Activated CD8-positive, alpha-beta T cell treated with anti-CD3 and anti-CD28 coated beads for 36 hours (primary cell): ENCODE results near the gene ACAD8. TPM values are rescaled to one million over a fixed set of nuclear protein-coding genes. Genes with fewer than 3 reads are reported as not detected.

ENCODE experiments used
- ATAC-seq: fragments of 200-7000 bp; cut with Tn5 transposase; one replicate; pipeline ENCODE4 v1.10.0; 2021; ENCODE audit warnings: mild to moderate bottlenecking, moderate library complexity
- CTCF ChIA-PET: fragments of 350-600 bp; sonication (Branson Sonifier 250); formaldehyde crosslinking; loops from one replicate; lab custom pipeline; 2021; ENCODE audit warnings: antibody characterized with exemption; lab: Charles Lee
- POLR2A ChIA-PET: fragments of 350-600 bp; sonication (Branson Sonifier 250); formaldehyde crosslinking; loops from one replicate; lab custom pipeline; 2021; ENCODE audit warnings: antibody characterized with exemption; lab: Charles Lee
- DNase-seq: peaks from one replicate; pipeline ENCODE4 v3.0.0-alpha.2; 2020
- H3K27ac Mint-ChIP-seq: one replicate; pipeline ENCODE4 v1.8.0; 2021; ENCODE audit warnings: mild to moderate bottlenecking, mixed read lengths
- H3K27me3 Mint-ChIP-seq: one replicate; pipeline ENCODE4 v1.8.0; 2021; ENCODE audit warnings: mixed read lengths
- H3K36me3 Mint-ChIP-seq: one replicate; pipeline ENCODE4 v1.8.0; 2021; ENCODE audit warnings: low read depth, mixed read lengths
- H3K4me1 Mint-ChIP-seq: one replicate; pipeline ENCODE4 v1.8.0; 2021; ENCODE audit warnings: low read depth, mixed read lengths
- H3K4me3 Mint-ChIP-seq: one replicate; pipeline ENCODE4 v1.8.0; 2021; ENCODE audit warnings: mild to moderate bottlenecking, moderate library complexity, mixed read lengths
- H3K9me3 Mint-ChIP-seq: one replicate; pipeline ENCODE4 v1.8.0; 2021; ENCODE audit warnings: mixed read lengths
- intact Hi-C: fragments of 100-400 bp; cut with micrococcal nuclease; formaldehyde crosslinking; loops from one replicate; pipeline ENCODE4 v1.10.0; 2022
- total RNA-seq, 2 experiments: library from RNA; stranded (reverse); gene quantifications; one replicate each; pipeline ENCODE4 v1.2.3, GENCODE V29; 2021
- TF ChIP-seq, protein P1 (sequence below): fragments of 200-600 bp; IDR thresholded peaks from one replicate; pipeline ENCODE4 v1.8.0; 2022; ENCODE audit warnings: antibody characterized with exemption, mild to moderate bottlenecking

The ACAD8 gene
- total RNA-seq, 2 experiments from 2014 or later: 13.1 to 13.8 TPM

DNA sequence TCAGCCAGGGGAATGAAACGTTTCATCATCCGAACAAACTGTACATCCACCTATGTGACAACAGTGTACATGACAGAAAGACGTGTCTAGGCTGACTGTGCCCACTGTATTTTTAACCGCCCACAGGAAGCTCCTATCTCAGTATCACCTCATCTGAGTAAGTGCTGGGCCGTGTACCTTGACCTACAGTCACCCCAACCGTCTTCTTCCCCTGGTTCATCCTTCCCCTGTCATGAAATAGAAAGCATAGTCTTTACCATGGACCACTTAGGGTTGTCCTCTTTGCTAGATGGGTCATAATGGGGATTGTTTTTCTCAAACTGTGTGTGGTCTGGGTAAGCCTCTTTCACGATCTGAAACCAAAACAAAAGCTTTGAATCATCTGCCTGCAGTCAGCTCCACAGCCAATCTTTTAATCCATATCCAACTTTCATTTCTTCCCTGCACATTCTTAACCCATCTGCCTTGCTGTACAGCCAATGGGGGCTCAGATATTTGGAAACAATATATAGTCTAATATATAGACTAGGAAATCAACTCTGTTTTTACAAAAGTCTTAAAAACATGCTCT, 4.4 kb upstream of the ACAD8 start:
- DNase-seq (peak; percentile 53), ATAC-seq (peak; percentile 20)
- H3K27ac Mint-ChIP-seq: peak overlapping the region; percentile 89
- no peaks in the 10 kb centered on the region for H3K27me3 Mint-ChIP-seq
- H3K9me3 Mint-ChIP-seq: no peaks in the 10 kb centered on the region
- POLR2A ChIA-PET: interaction anchor here (1.1 to 2.1 kb wide), 5 partner anchors 15 to 29 kb away, joined by 3 to 10 read pairs (median 6); partner anchors contain the start of genes NCAPD3 and VPS26B
- CTCF ChIA-PET: interaction anchor here (0.7 to 2.3 kb wide), 5 partner anchors 10 to 27 kb away, joined by 3 to 12 read pairs (median 5); partner anchors contain the start of gene GLB1L3
- H3K4me1 Mint-ChIP-seq: peaks cover 23% of the 10 kb centered on the region
- TF ChIP-seq, protein P1, sequence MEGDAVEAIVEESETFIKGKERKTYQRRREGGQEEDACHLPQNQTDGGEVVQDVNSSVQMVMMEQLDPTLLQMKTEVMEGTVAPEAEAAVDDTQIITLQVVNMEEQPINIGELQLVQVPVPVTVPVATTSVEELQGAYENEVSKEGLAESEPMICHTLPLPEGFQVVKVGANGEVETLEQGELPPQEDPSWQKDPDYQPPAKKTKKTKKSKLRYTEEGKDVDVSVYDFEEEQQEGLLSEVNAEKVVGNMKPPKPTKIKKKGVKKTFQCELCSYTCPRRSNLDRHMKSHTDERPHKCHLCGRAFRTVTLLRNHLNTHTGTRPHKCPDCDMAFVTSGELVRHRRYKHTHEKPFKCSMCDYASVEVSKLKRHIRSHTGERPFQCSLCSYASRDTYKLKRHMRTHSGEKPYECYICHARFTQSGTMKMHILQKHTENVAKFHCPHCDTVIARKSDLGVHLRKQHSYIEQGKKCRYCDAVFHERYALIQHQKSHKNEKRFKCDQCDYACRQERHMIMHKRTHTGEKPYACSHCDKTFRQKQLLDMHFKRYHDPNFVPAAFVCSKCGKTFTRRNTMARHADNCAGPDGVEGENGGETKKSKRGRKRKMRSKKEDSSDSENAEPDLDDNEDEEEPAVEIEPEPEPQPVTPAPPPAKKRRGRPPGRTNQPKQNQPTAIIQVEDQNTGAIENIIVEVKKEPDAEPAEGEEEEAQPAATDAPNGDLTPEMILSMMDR: no peak
- H3K36me3 Mint-ChIP-seq: peaks cover 25% of the 10 kb centered on the region
- no peak overlapping the region for H3K4me3 Mint-ChIP-seq
- intact Hi-C loops: no loop called here

DNA sequence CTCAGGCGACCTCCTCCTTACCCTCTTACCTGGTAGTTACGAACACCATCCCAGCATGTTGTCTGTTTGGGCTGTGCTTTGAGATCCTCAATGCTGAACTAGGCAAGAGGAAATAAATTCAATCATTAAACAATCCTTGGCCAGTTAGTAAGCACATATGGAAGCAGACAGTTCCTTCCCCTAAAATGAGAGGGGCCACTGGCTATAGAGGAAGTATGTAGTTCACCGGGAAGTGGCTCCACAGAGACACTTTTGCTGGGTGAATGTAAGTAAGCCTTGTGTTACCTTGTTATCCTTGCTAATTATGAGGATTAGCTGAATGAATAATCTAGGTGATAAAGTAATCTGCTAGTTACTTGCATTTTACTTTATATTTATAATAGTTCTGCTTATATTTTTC, 3.1 kb upstream of the ACAD8 start:
- Mint-ChIP-seq H3K4me1 (peaks cover 31% of the 10 kb centered on the region), H3K9me3 (no peaks in the 10 kb centered on the region), H3K4me3 (no peak overlapping the region), H3K36me3 (peaks cover 22% of the 10 kb centered on the region), H3K27me3 (no peaks in the 10 kb centered on the region), H3K27ac (peak overlapping the region; percentile 25)
- TF ChIP-seq, protein P1: no peak
- DNase-seq: no peak
- POLR2A ChIA-PET: interaction anchor here (1.7 kb wide), 1 partner anchor 26 kb away, joined by 10 read pairs; the partner anchor contains the start of genes NCAPD3 and VPS26B
- ATAC-seq: no peak
- intact Hi-C loops: no loop called here
- CTCF ChIA-PET: interaction anchor here (2.3 kb wide), 1 partner anchor 12 kb away, joined by 12 read pairs; no protein-coding TSS in a partner anchor

DNA sequence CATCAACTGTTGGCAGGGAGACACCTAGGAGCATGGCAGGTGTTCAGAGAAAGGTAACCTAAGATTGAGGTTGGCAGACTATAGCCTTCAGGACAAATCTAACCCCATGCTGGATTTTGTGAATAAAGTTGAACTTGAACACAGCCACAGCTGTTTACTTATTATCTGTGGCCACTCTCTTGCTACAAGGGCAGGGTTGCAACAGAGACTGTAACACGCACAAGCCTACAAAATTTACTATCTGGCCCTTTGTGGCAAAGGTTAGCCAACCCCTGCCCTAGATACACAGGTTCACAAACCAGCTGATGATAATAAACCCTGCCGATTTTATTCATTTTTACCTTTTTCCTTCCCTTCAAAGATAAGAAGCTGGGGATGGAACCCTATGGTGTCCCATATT, 2.7 kb upstream of the ACAD8 start:
- H3K36me3 Mint-ChIP-seq: peaks cover 22% of the 10 kb centered on the region
- no peaks in the 10 kb centered on the region for H3K9me3 Mint-ChIP-seq
- H3K4me1 Mint-ChIP-seq: peaks cover 33% of the 10 kb centered on the region
- POLR2A ChIA-PET: interaction anchor here (1.7 kb wide), 1 partner anchor 26 kb away, joined by 10 read pairs; the partner anchor contains the start of genes NCAPD3 and VPS26B
- TF ChIP-seq, protein P1: no peak
- no peak for ATAC-seq
- CTCF ChIA-PET: interaction anchor here (1.5 to 2.3 kb wide), 4 partner anchors 11 to 43 kb away, joined by 7 to 12 read pairs (median 8); partner anchors contain the start of genes NCAPD3 and VPS26B
- DNase-seq: no peak
- no peaks in the 10 kb centered on the region for H3K27me3 Mint-ChIP-seq
- intact Hi-C loops: no loop called here
- H3K4me3 Mint-ChIP-seq: no peak overlapping the region
- H3K27ac Mint-ChIP-seq: no peak overlapping the region

DNA sequence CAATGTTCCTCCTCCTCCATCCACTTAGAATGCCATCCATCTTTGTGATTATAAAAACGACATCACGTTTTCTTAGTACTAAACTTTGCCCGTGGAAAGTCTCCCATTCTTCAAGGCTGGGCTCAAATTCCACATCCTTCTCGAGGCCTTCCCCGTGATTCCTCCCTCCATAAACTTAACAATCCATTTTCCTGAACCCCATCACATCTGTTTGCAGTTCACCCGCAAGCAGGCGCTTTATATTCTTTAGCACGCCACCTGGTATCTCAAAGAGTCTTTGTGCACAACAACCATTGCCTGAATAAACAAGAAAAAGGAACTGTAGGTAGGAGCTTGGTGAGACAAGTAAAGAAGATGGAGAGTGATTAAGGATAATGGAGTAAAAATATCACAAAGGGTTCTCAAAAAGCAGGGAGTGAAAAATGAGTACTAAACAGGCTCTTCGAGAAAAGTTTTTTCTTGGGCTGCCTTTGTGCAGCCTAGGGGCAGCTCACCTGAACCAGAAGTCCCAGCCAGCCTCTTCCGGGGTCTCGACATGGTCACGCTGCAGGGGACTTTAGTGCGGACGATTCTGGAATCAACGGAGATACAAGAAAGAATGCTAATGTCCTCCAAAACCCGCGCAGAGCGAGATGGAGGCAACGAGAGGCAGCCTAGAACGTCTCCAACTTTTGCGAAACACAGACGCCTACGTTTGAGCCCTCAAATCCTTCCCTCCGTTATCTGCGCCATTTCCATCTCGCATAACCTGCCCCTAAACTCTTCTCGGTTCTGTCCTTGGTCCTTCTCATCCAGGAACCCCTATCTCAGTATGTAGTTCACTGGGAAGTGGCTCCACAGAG, 801 bp upstream of the ACAD8 start:
- H3K9me3 Mint-ChIP-seq: no peaks in the 10 kb centered on the region
- TF ChIP-seq, protein P1: no peak
- H3K27me3 Mint-ChIP-seq: no peaks in the 10 kb centered on the region
- CTCF ChIA-PET: interaction anchor here (1.3 to 1.7 kb wide), 7 partner anchors 9 to 45 kb away, joined by 3 to 8 read pairs (median 5); partner anchors contain the start of genes NCAPD3 and VPS26B
- peaks cover 34% of the 10 kb centered on the region for H3K4me1 Mint-ChIP-seq
- H3K27ac Mint-ChIP-seq: peak overlapping the region; percentile 94
- POLR2A ChIA-PET: interaction anchor here (0.7 to 3.3 kb wide), 4 partner anchors 21 to 28 kb away, joined by 3 to 18 read pairs (median 7); partner anchors contain the start of genes GLB1L3, NCAPD3 and VPS26B
- H3K4me3 Mint-ChIP-seq: peak overlapping the region; percentile 99
- intact Hi-C loops: no loop called here
- peaks cover 18% of the 10 kb centered on the region for H3K36me3 Mint-ChIP-seq
- ATAC-seq: peak; percentile 11
- DNase-seq: peak; percentile 58
